ENCODE data around the gene PCNX4. TPM values are rescaled to one million over a fixed set of nuclear protein-coding genes. Genes with fewer than 3 reads are reported as not detected.

PCNX4 gene
- total RNA-seq, 2 experiments from 2014 or later = 17.3 to 21.0 TPM

- H3K9me3 Mint-ChIP-seq = no peaks in the 10 kb centered on the region
- H3K27me3 Mint-ChIP-seq = no peaks in the 10 kb centered on the region
- peak overlapping the region in 1 of 2 donors; percentile 74 for H3K27ac ChIP-seq (ENCODE audit: low read depth in 1 of 2, low read length in 2 of 2)
- no peaks in the 10 kb centered on the region for H3K27me3 ChIP-seq (ENCODE audit: control insufficient read depth in 1 of 2, insufficient read depth in 2 of 2, low read length in 2 of 2)
- POLR2A ChIA-PET = interaction anchor here (0.6 to 5.1 kb wide), 6 partner anchors 19 to 220 kb away, joined by 4 to 35 read pairs (median 14); partner anchors contain the start of genes DHRS7, PCNX4 and PPM1A
- CTCF ChIA-PET = interaction anchor here (1.0 to 4.7 kb wide), 12 partner anchors 18 to 677 kb away, joined by 3 to 54 read pairs (median 4); partner anchors contain the start of gene DHRS7
- TF ChIP-seq CTCF (IDR thresholded peaks at IDR 0.05) = peak; percentile 89
- H3K9me3 ChIP-seq (ENCODE audit: control insufficient read depth in 1 of 2, insufficient read depth in 1 of 2, low read length in 2 of 2) = no peaks in the 10 kb centered on the region
- H3K4me3 ChIP-seq (ENCODE audit: low read length) = peak overlapping the region; percentile 52
- H3K36me3 ChIP-seq (ENCODE audit: insufficient read depth, low read length) = no peaks in the 10 kb centered on the region
- intact Hi-C loops (cut with DNase I, micrococcal nuclease) = loop anchor here (1.0 to 10.0 kb wide), 9 partner anchors 20 to 1057 kb away; partner anchors contain the start of genes DAAM1 (in 1 of the 2), DHRS7 (in 1 of the 2), JKAMP (in 1 of the 2) and L3HYPDH (in 1 of the 2)
- ATAC-seq (ENCODE audit: poor library complexity) = peak; percentile 71
- peaks cover 11% of the 10 kb centered on the region for H3K4me1 Mint-ChIP-seq (ENCODE audit: low read depth)
- peak overlapping the region; percentile 75 for H3K4me3 Mint-ChIP-seq
- H3K36me3 Mint-ChIP-seq (ENCODE audit: low read depth) = no peaks in the 10 kb centered on the region
- H3K27ac Mint-ChIP-seq = peak overlapping the region; percentile 74
- H3K4me1 ChIP-seq (ENCODE audit: insufficient read depth, low read length) = peaks cover 4% of the 10 kb centered on the region
- peak in 6 of 14 experiments; percentile 9 to 87 (median 62) for DNase-seq
Measured at GRCh38 chr14:60184146-60184904, 92.6 kb downstream of the PCNX4 start.

GRCh38 chr14:60184905-60185555 is 93.3 kb downstream of the PCNX4 start:
- TF ChIP-seq CTCF (IDR thresholded peaks at IDR 0.05) = no peak
- H3K4me3 Mint-ChIP-seq = no peak overlapping the region
- H3K27me3 Mint-ChIP-seq = no peaks in the 10 kb centered on the region
- Histone ChIP-seq H3K36me3 (ENCODE audit: insufficient read depth, low read length) (no peaks in the 10 kb centered on the region), H3K27ac (ENCODE audit: low read depth in 1 of 2, low read length in 2 of 2) (no peak overlapping the region), H3K9me3 (ENCODE audit: control insufficient read depth in 1 of 2, insufficient read depth in 1 of 2, low read length in 2 of 2) (no peaks in the 10 kb centered on the region), H3K4me1 (ENCODE audit: insufficient read depth, low read length) (peaks cover 4% of the 10 kb centered on the region), H3K4me3 (ENCODE audit: low read length) (no peak overlapping the region), H3K27me3 (ENCODE audit: control insufficient read depth in 1 of 2, insufficient read depth in 2 of 2, low read length in 2 of 2) (no peaks in the 10 kb centered on the region)
- intact Hi-C loops (cut with DNase I, micrococcal nuclease) = loop anchor here (1.0 to 10.0 kb wide), 11 partner anchors 20 to 1058 kb away; partner anchors contain the start of genes DAAM1 (in 1 of the 2), DHRS7 (in 1 of the 2), JKAMP (in 1 of the 2) and L3HYPDH (in 1 of the 2)
- no peaks in the 10 kb centered on the region for H3K36me3 Mint-ChIP-seq (ENCODE audit: low read depth)
- no peak for ATAC-seq (ENCODE audit: poor library complexity)
- ChIA-PET CTCF (interaction anchor here (1.0 to 4.7 kb wide), 7 partner anchors 18 to 678 kb away, joined by 3 to 54 read pairs (median 5); partner anchors contain the start of gene DHRS7), POLR2A (interaction anchor here (0.6 to 5.1 kb wide), 5 partner anchors 20 to 220 kb away, joined by 4 to 35 read pairs (median 17); partner anchors contain the start of genes DHRS7, PCNX4 and PPM1A)
- DNase-seq = no peak
- peaks cover 11% of the 10 kb centered on the region for H3K4me1 Mint-ChIP-seq (ENCODE audit: low read depth)
- H3K27ac Mint-ChIP-seq = no peak overlapping the region
- H3K9me3 Mint-ChIP-seq = no peaks in the 10 kb centered on the region

DNA sequence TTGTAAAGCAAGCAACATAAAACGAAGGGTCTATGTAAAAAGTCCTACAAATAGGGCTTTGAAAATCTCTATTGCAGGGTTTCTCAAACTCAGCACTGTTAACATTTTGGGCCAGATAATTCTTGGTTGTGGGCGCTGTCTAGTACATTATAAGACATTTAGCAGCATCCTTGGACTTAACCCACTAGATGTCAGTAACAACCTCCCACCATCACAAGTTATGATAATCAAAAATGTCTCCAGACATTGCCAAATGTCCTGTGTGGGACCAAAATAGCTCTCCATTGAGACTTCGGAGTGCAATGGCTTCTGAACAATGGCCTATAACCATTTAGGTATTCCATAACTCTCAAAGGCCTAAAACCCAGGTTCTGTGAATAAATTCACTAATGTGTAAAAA is 96.4 kb downstream of the PCNX4 start:
- peaks cover 4% of the 10 kb centered on the region for H3K27me3 Mint-ChIP-seq
- ChIA-PET POLR2A (interaction anchor here (0.8 kb wide), 1 partner anchor 60 kb away, joined by 3 read pairs; no protein-coding TSS in a partner anchor), CTCF (no interaction called here)
- H3K36me3 Mint-ChIP-seq (ENCODE audit: low read depth) = no peaks in the 10 kb centered on the region
- Histone ChIP-seq H3K4me3 (ENCODE audit: low read length) (no peak overlapping the region), H3K4me1 (ENCODE audit: insufficient read depth, low read length) (peaks cover 4% of the 10 kb centered on the region), H3K9me3 (ENCODE audit: control insufficient read depth in 1 of 2, insufficient read depth in 1 of 2, low read length in 2 of 2) (no peaks in the 10 kb centered on the region), H3K27me3 (ENCODE audit: control insufficient read depth in 1 of 2, insufficient read depth in 2 of 2, low read length in 2 of 2) (no peaks in the 10 kb centered on the region), H3K27ac (ENCODE audit: low read depth in 1 of 2, low read length in 2 of 2) (no peak overlapping the region), H3K36me3 (ENCODE audit: insufficient read depth, low read length) (no peaks in the 10 kb centered on the region)
- H3K4me1 Mint-ChIP-seq (ENCODE audit: low read depth) = peaks cover 11% of the 10 kb centered on the region
- intact Hi-C loops (cut with DNase I, micrococcal nuclease) = loop anchor here in 1 of 2 experiments (5.0 to 10.0 kb wide), 5 partner anchors 54 to 1003 kb away; partner anchors contain the start of genes DAAM1, JKAMP and L3HYPDH
- TF ChIP-seq CTCF (IDR thresholded peaks at IDR 0.05) = no peak
- H3K9me3 Mint-ChIP-seq = no peaks in the 10 kb centered on the region
- H3K27ac Mint-ChIP-seq = no peak overlapping the region
- no peak overlapping the region for H3K4me3 Mint-ChIP-seq
- DNase-seq (no peak), ATAC-seq (ENCODE audit: poor library complexity) (no peak)

All from CD4-positive, alpha-beta T cell (primary cell).